ENCODE measurements around the gene PRKN. TPM values are rescaled to one million over a fixed set of nuclear protein-coding genes. Genes with fewer than 3 reads are reported as not detected.

PRKN gene
- total RNA-seq, 1 experiment from 2014 or later, result not detected

DNA sequence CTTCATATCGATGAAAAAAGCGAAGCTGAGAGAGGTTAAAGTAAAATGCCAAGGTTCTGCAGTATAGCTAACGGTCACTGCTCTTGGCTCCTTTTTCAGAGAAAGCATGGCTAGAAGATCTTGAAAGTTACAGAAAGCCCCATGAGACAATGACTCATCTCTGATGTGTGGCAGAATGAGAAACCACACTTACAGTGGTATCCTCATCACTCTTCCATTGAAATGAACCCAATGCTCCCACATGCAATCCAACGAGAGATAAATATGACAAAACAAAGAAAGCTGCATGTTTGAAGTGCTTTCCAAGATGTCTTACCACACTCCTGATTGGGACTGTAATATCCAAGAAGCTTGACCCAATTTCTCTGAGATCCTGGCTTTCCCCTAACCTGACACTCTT is 694.9 kb downstream of the PRKN start:
- DNase-seq, result no peak
- no peak overlapping the region for H3K27ac ChIP-seq
- no peaks in the 10 kb centered on the region for H3K9me2 ChIP-seq (ENCODE audit: insufficient read depth)
- no peak overlapping the region for H3K4me2 ChIP-seq
- BruUV-seq (replicated peaks), result no TSS peak
- H3F3A ChIP-seq (ENCODE audit: insufficient read depth, low read depth), result no peaks in the 10 kb centered on the region
- H3K4me1 ChIP-seq (replicated peaks; ENCODE audit: insufficient read depth), result no peaks in the 10 kb centered on the region
- no peaks in the 10 kb centered on the region for H3K79me2 ChIP-seq (ENCODE audit: low read depth)
- H3K4me3 ChIP-seq, result no peak overlapping the region
- H3K36me3 ChIP-seq (ENCODE audit: low read depth), result no peaks in the 10 kb centered on the region
- POLR2A ChIA-PET (ENCODE audit: unreplicated experiment), result no interaction called here
- no peaks in the 10 kb centered on the region for H3K9me3 ChIP-seq (ENCODE audit: insufficient read depth, low read depth)
- no peaks in the 10 kb centered on the region for H4K20me1 ChIP-seq (ENCODE audit: insufficient read depth)
- H2AFZ ChIP-seq, result no peak overlapping the region
- intact Hi-C loops (cut with micrococcal nuclease; ENCODE audit: unreplicated experiment), result no loop called here
- CTCF ChIA-PET, result no interaction called here
- H3K27me3 ChIP-seq (ENCODE audit: insufficient read depth, low read depth), result no peaks in the 10 kb centered on the region
- TF ChIP-seq, protein P1, sequence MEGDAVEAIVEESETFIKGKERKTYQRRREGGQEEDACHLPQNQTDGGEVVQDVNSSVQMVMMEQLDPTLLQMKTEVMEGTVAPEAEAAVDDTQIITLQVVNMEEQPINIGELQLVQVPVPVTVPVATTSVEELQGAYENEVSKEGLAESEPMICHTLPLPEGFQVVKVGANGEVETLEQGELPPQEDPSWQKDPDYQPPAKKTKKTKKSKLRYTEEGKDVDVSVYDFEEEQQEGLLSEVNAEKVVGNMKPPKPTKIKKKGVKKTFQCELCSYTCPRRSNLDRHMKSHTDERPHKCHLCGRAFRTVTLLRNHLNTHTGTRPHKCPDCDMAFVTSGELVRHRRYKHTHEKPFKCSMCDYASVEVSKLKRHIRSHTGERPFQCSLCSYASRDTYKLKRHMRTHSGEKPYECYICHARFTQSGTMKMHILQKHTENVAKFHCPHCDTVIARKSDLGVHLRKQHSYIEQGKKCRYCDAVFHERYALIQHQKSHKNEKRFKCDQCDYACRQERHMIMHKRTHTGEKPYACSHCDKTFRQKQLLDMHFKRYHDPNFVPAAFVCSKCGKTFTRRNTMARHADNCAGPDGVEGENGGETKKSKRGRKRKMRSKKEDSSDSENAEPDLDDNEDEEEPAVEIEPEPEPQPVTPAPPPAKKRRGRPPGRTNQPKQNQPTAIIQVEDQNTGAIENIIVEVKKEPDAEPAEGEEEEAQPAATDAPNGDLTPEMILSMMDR (conservative IDR thresholded peaks at IDR 0.05), result no peak

DNA sequence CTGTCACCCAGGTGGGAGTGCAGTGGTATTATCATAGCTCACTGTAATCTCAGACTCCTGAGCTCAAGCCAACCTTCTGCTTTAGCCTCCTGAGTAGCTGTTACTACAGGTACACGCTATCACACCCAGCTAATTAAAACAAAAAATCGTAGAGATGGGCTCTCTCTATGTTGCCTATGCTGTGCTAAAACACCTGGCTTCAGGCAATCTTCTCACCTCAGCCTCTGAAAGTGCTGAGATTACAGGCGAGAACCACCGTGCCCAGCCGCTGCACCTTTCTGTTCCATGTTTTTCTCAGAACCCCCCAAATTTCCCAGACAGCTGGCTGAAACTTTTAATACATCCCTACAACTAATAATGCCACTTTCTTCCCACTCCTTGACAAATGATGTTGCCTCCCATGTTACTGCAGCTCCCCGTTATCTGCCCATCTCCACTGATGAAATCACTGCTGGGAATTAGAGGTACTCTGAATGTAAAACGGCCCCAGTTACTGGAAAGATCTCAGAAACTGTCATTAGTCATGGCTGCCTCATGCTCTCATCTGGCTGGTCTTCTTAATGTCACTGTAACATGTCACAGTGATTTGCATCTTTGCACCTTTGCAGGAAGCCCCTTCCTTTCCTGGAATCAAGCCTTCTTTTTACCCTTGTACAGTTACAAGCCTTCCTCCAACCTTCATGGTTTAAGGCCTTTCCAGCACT is 697.5 kb downstream of the PRKN start:
- no peak for DNase-seq
- Histone ChIP-seq H3K4me1 (replicated peaks; ENCODE audit: insufficient read depth) (no peaks in the 10 kb centered on the region), H3K9me2 (ENCODE audit: insufficient read depth) (no peaks in the 10 kb centered on the region), H2AFZ (no peak overlapping the region), H3K27ac (no peak overlapping the region), H3K36me3 (ENCODE audit: low read depth) (no peaks in the 10 kb centered on the region), H3K4me2 (no peak overlapping the region), H4K20me1 (ENCODE audit: insufficient read depth) (no peaks in the 10 kb centered on the region), H3F3A (ENCODE audit: insufficient read depth, low read depth) (no peaks in the 10 kb centered on the region), H3K27me3 (ENCODE audit: insufficient read depth, low read depth) (no peaks in the 10 kb centered on the region; the same call in 1 of the 2 replicates), H3K4me3 (no peak overlapping the region), H3K9me3 (ENCODE audit: insufficient read depth, low read depth) (no peaks in the 10 kb centered on the region), H3K79me2 (ENCODE audit: low read depth) (no peaks in the 10 kb centered on the region)
- ChIA-PET POLR2A (ENCODE audit: unreplicated experiment) (no interaction called here), CTCF (no interaction called here)
- no TSS peak for BruUV-seq (replicated peaks)
- TF ChIP-seq EZH2 (IDR thresholded peaks at IDR 0.05; ENCODE audit: low read depth), result no peak
- TF ChIP-seq, protein P1 (conservative IDR thresholded peaks at IDR 0.05), result no peak
- intact Hi-C loops (cut with micrococcal nuclease; ENCODE audit: unreplicated experiment), result no loop called here

DNA sequence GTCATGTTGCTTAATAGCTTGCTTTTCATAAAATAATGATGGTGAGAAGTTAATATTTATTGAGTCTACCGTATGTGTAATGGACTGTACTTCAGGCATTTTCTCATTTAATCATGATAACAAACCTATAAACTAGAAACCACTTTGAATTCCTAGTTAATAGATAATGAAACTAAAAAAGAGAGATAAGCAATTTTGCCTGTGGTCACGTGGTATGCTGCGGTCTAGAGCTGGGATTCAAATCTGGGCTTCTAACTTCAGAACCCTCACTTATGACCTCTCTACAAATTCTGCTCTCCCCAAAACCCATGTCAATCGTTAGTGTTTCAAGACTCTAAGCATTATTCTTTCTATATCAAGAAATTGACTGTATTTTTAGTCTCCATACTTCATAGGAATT is 700.7 kb downstream of the PRKN start:
- no peaks in the 10 kb centered on the region for H3K4me1 ChIP-seq (replicated peaks; ENCODE audit: insufficient read depth)
- intact Hi-C loops (cut with micrococcal nuclease; ENCODE audit: unreplicated experiment), result no loop called here
- no peaks in the 10 kb centered on the region for H3K9me3 ChIP-seq (ENCODE audit: insufficient read depth, low read depth)
- H3K79me2 ChIP-seq (ENCODE audit: low read depth), result no peaks in the 10 kb centered on the region
- no peak for DNase-seq
- no peaks in the 10 kb centered on the region; the same call in 1 of the 2 replicates for H3K9me2 ChIP-seq (ENCODE audit: insufficient read depth)
- no peak overlapping the region for H3K27ac ChIP-seq
- ChIA-PET CTCF (no interaction called here), POLR2A (ENCODE audit: unreplicated experiment) (no interaction called here)
- H3K4me3 ChIP-seq, result no peak overlapping the region
- H3K36me3 ChIP-seq (ENCODE audit: low read depth), result no peaks in the 10 kb centered on the region
- no peak for TF ChIP-seq EZH2 (IDR thresholded peaks at IDR 0.05; ENCODE audit: low read depth)
- TF ChIP-seq, protein P1 (conservative IDR thresholded peaks at IDR 0.05), result no peak
- H3F3A ChIP-seq (ENCODE audit: insufficient read depth, low read depth), result no peaks in the 10 kb centered on the region
- peaks cover 11% of the 10 kb centered on the region for H3K27me3 ChIP-seq (ENCODE audit: insufficient read depth, low read depth)
- H3K4me2 ChIP-seq, result no peak overlapping the region
- BruUV-seq (replicated peaks), result no TSS peak
- H2AFZ ChIP-seq, result no peak overlapping the region
- no peaks in the 10 kb centered on the region for H4K20me1 ChIP-seq (ENCODE audit: insufficient read depth)
